CD4-positive, alpha-beta T cell treated with Interleukin-6 for 4 hours (primary cell): ENCODE results near the gene STAG3.
A peak's percentile ranks its signal among the peaks of the same experiment; 100 is the strongest.
"Not testable (repeated sequence)": the region's sequence is repeated elsewhere in the genome, so short reads cannot be mapped to it uniquely, and the experiment has no call there.

Experiments used
- DNase-seq: peaks from one replicate; pipeline ENCODE4 v3.0.0-alpha.2; 2020; ENCODE audit warnings: mixed read lengths

The STAG3 gene

GRCh38 chr7:100176096-100177044, 1.3 kb upstream of the STAG3 start:
- no peak for DNase-seq

- DNase-seq, result not testable (repeated sequence)
Observed at GRCh38 chr7:100180084-100180483, 2.4 kb downstream of the STAG3 start.

GRCh38 chr7:100182616-100183015, 4.9 kb downstream of the STAG3 start:
- DNase-seq, result not testable (repeated sequence)

- DNase-seq, result not testable (repeated sequence)
Observed at GRCh38 chr7:100183090-100183489, 5.4 kb downstream of the STAG3 start.

- no peak for DNase-seq
Observed at GRCh38 chr7:100185726-100186125, 8.0 kb downstream of the STAG3 start.

GRCh38 chr7:100189061-100189460, 11.3 kb downstream of the STAG3 start:
- no peak for DNase-seq

GRCh38 chr7:100190048-100190711, 12.5 kb downstream of the STAG3 start:
- no peak for DNase-seq

GRCh38 chr7:100191775-100192174, 14.1 kb downstream of the STAG3 start:
- no peak for DNase-seq

GRCh38 chr7:100192281-100192862, 14.7 kb downstream of the STAG3 start:
- DNase-seq, result not testable (repeated sequence)

GRCh38 chr7:100192969-100193368, 15.3 kb downstream of the STAG3 start:
- DNase-seq, result no peak

GRCh38 chr7:100195222-100195621, 17.5 kb downstream of the STAG3 start:
- DNase-seq, result no peak

- DNase-seq, result not testable (repeated sequence)
Observed at GRCh38 chr7:100195901-100196322, 18.2 kb downstream of the STAG3 start.

- DNase-seq, result no peak
Observed at GRCh38 chr7:100198266-100198665, 20.5 kb downstream of the STAG3 start.

GRCh38 chr7:100200693-100201092, 23.0 kb downstream of the STAG3 start:
- DNase-seq, result no peak

- DNase-seq, result no peak
Observed at GRCh38 chr7:100204454-100204853, 26.7 kb downstream of the STAG3 start.

- peak; percentile 46 for DNase-seq
Observed at GRCh38 chr7:100208911-100209408, 31.2 kb downstream of the STAG3 start.

- no peak for DNase-seq
Observed at GRCh38 chr7:100209493-100209892, 31.8 kb downstream of the STAG3 start.

GRCh38 chr7:100210805-100211204, 33.1 kb downstream of the STAG3 start:
- DNase-seq, result no peak

GRCh38 chr7:100211342-100211780, 33.6 kb downstream of the STAG3 start:
- peak; percentile 60 for DNase-seq

GRCh38 chr7:100212631-100213286, 35.0 kb downstream of the STAG3 start:
- DNase-seq, result no peak

- DNase-seq, result no peak
Observed at GRCh38 chr7:100213672-100214071, 36.0 kb downstream of the STAG3 start.

- peak; percentile 41 for DNase-seq
Observed at GRCh38 chr7:100214356-100214755, 36.6 kb downstream of the STAG3 start.

- no peak for DNase-seq
Observed at GRCh38 chr7:100215895-100216294, 38.2 kb downstream of the STAG3 start.
